ENCODE data around the gene SLC26A1.
"Not testable (repeated sequence)": the region's sequence is repeated elsewhere in the genome, so short reads cannot be mapped to it uniquely, and the experiment has no call there.

SLC26A1 gene

GRCh38 chr4:1002631-1003251 lies 9.5 kb upstream of the SLC26A1 start:
- TF ChIP-seq, protein P1, sequence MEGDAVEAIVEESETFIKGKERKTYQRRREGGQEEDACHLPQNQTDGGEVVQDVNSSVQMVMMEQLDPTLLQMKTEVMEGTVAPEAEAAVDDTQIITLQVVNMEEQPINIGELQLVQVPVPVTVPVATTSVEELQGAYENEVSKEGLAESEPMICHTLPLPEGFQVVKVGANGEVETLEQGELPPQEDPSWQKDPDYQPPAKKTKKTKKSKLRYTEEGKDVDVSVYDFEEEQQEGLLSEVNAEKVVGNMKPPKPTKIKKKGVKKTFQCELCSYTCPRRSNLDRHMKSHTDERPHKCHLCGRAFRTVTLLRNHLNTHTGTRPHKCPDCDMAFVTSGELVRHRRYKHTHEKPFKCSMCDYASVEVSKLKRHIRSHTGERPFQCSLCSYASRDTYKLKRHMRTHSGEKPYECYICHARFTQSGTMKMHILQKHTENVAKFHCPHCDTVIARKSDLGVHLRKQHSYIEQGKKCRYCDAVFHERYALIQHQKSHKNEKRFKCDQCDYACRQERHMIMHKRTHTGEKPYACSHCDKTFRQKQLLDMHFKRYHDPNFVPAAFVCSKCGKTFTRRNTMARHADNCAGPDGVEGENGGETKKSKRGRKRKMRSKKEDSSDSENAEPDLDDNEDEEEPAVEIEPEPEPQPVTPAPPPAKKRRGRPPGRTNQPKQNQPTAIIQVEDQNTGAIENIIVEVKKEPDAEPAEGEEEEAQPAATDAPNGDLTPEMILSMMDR (IDR thresholded peaks at IDR 0.05; ENCODE audit: insufficient read depth, low read depth, low read length, missing control alignments) = no peak
- DNase-seq (ENCODE audit: low read depth) = no peak
- H3K4me3 ChIP-seq (ENCODE audit: low read depth, low read length) = no peak overlapping the region

DNA sequence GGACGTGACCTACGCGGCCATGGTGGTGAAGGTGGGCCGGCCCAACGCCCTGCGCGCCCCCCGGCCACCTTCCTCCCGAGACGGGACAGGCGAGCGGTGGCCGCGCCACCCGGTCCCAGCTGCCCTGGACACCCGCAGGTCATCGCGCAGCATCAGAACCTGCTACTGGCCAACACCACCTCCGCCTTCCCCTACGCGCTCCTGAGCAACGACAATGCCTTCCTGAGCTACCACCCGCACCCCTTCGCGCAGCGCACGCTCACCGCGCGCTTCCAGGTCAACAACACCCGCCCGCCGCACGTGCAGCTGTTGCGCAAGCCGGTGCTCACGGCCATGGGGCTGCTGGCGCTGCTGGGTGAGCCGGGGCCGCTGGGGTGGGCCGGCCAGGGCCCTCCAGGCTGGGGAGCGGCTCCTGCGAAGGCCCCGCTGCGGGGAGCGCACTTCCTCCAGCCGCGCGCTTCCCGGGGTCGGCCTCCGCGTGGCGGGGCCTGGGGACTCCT lies 9.0 kb upstream of the SLC26A1 start:
- H3K4me3 ChIP-seq (ENCODE audit: low read depth, low read length) = no peak overlapping the region
- TF ChIP-seq, protein P1 (IDR thresholded peaks at IDR 0.05; ENCODE audit: insufficient read depth, low read depth, low read length, missing control alignments) = no peak
- DNase-seq (ENCODE audit: low read depth) = no peak

GRCh38 chr4:1001561-1002130 lies 8.4 kb upstream of the SLC26A1 start:
- TF ChIP-seq, protein P1 (IDR thresholded peaks at IDR 0.05; ENCODE audit: insufficient read depth, low read depth, low read length, missing control alignments) = no peak
- H3K4me3 ChIP-seq (ENCODE audit: low read depth, low read length) = no peak overlapping the region
- no peak for DNase-seq (ENCODE audit: low read depth)

GRCh38 chr4:1000686-1001260 lies 7.6 kb upstream of the SLC26A1 start:
- no peak overlapping the region for H3K4me3 ChIP-seq (ENCODE audit: low read depth, low read length)
- DNase-seq (ENCODE audit: low read depth) = no peak
- TF ChIP-seq, protein P1 (IDR thresholded peaks at IDR 0.05; ENCODE audit: insufficient read depth, low read depth, low read length, missing control alignments) = no peak

DNA sequence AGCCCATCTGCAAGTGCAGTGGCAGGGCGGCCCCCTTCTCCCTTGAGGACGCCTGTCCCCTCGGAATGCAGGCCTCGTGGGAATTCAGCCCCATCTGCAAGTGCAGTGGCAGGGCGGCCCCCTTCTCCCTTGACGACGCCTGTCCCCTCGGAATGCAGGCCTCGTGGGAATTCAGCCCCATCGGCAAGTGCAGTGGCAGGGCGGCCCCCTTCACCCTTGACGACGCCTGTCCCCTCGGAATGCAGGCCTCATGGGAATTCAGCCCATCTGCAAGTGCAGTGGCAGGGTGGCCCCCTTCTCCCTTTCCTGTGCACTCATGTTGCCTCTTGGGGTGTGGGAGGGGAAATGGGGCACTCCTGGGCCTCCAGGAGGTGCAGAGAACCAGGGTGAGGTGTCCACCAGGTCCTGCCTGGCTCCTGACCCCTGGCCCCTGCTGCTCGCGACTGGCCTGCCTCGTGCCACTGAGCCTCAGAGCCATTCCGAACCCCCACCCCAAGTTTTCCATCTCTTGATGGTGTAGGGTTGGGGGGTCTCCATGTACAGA lies 6.8 kb upstream of the SLC26A1 start:
- TF ChIP-seq, protein P1 (IDR thresholded peaks at IDR 0.05; ENCODE audit: insufficient read depth, low read depth, low read length, missing control alignments) = no peak
- H3K4me3 ChIP-seq (ENCODE audit: low read depth, low read length) = no peak overlapping the region
- DNase-seq (ENCODE audit: low read depth) = no peak

GRCh38 chr4:999240-999863 lies 6.1 kb upstream of the SLC26A1 start:
- DNase-seq (ENCODE audit: low read depth) = not testable (repeated sequence)

GRCh38 chr4:998096-998691 lies 5.0 kb upstream of the SLC26A1 start:
- TF ChIP-seq, protein P1 (IDR thresholded peaks at IDR 0.05; ENCODE audit: insufficient read depth, low read depth, low read length, missing control alignments) = no peak
- H3K4me3 ChIP-seq (ENCODE audit: low read depth, low read length) = no peak overlapping the region
- DNase-seq (ENCODE audit: low read depth) = no peak

More at GRCh38 chr4:999240-999863, 6.1 kb upstream of the SLC26A1 start:
- not testable (repeated sequence) for H3K4me3 ChIP-seq (ENCODE audit: low read depth, low read length)
